ENCODE results near the gene NAGLU. TPM values are rescaled to one million over a fixed set of nuclear protein-coding genes. Genes with fewer than 3 reads are reported as not detected.

The NAGLU gene
- total and polyA plus RNA-seq, 2 donors from 2014 or later: 37.5 to 52.7 TPM

DNA sequence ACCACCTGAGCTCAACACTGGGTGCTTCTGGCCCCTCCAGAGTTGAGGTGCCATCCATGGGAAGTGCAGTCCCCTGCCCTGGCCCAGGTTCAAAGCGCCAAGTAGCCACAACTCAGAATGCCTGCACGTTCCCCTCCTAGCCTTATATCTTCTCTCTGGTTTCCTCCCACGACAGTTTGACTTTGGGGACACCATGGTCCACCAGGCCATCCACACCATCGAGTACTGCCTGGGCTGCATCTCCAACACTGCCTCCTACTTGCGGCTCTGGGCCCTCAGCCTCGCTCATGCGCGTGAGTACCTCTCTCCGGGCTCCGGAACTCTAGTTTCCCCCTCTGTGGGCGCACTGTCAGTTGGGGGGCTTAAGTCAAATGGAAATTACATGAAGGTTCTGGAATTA, 22.4 kb upstream of the NAGLU start:
- DNase-seq (no peak), FAIRE-seq (no peak)
- no peak overlapping the region for H3K9ac ChIP-seq (ENCODE audit: low read length in 3 of 3)
- H3K27ac ChIP-seq (ENCODE audit: low read depth in 2 of 2, low read length in 2 of 2): peak overlapping the region; percentile 13 to 95
- no peaks in the 10 kb centered on the region for H3K27me3 ChIP-seq (ENCODE audit: control insufficient read depth, insufficient read depth, low read length)
- H3K9me3 ChIP-seq (ENCODE audit: control insufficient read depth in 2 of 3, insufficient read depth in 1 of 3, low read length in 3 of 3): no peaks in the 10 kb centered on the region
- peaks cover 2 to 38% (median 25%) of the 10 kb centered on the region in 3 donors for H3K36me3 ChIP-seq (ENCODE audit: control insufficient read depth in 2 of 3, insufficient read depth in 3 of 3, low read length in 3 of 3)
- peaks cover 4 to 39% (median 30%) of the 10 kb centered on the region in 3 donors for H3K4me1 ChIP-seq (ENCODE audit: control insufficient read depth in 2 of 3, insufficient read depth in 2 of 3, low read depth in 1 of 3, low read length in 3 of 3)
- no peak overlapping the region for H3K4me3 ChIP-seq (ENCODE audit: low read length in 3 of 3)
- TF ChIP-seq, protein P1, sequence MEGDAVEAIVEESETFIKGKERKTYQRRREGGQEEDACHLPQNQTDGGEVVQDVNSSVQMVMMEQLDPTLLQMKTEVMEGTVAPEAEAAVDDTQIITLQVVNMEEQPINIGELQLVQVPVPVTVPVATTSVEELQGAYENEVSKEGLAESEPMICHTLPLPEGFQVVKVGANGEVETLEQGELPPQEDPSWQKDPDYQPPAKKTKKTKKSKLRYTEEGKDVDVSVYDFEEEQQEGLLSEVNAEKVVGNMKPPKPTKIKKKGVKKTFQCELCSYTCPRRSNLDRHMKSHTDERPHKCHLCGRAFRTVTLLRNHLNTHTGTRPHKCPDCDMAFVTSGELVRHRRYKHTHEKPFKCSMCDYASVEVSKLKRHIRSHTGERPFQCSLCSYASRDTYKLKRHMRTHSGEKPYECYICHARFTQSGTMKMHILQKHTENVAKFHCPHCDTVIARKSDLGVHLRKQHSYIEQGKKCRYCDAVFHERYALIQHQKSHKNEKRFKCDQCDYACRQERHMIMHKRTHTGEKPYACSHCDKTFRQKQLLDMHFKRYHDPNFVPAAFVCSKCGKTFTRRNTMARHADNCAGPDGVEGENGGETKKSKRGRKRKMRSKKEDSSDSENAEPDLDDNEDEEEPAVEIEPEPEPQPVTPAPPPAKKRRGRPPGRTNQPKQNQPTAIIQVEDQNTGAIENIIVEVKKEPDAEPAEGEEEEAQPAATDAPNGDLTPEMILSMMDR (IDR thresholded peaks at IDR 0.05; ENCODE audit: borderline replicate concordance, extremely low read depth, insufficient read depth): no peak
- intact Hi-C loops (cut with DNase I): loop anchor here (10.0 kb wide), 1 partner anchor 89 kb away; the partner anchor contains the start of gene CAVIN1

DNA sequence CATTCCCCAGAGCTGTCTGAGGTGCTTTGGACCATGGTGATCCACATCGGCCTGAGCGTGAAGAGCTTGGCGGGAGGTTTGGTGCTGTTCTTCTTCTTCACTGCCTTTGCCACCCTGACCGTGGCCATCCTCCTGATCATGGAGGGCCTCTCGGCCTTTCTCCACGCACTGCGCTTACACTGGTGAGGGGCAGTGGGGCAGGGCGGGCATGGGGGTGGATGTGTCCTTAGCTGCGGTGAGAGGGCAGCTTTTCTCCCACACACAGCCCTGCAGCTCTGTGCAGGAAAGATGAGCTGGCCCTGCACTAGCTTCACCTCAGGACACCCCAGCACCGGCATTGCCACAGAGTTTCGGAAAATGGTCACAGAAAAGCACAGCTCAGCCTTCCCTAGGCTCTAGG, 21.8 kb upstream of the NAGLU start:
- peaks cover 9 to 45% (median 36%) of the 10 kb centered on the region in 3 donors for H3K4me1 ChIP-seq (ENCODE audit: control insufficient read depth in 2 of 3, insufficient read depth in 2 of 3, low read depth in 1 of 3, low read length in 3 of 3)
- no peaks in the 10 kb centered on the region for H3K27me3 ChIP-seq (ENCODE audit: control insufficient read depth, insufficient read depth, low read length)
- DNase-seq: no peak
- peaks cover 2 to 32% (median 19%) of the 10 kb centered on the region in 3 donors for H3K36me3 ChIP-seq (ENCODE audit: control insufficient read depth in 2 of 3, insufficient read depth in 3 of 3, low read length in 3 of 3)
- no peak for FAIRE-seq
- no peak overlapping the region for H3K9ac ChIP-seq (ENCODE audit: low read length in 3 of 3)
- H3K9me3 ChIP-seq (ENCODE audit: control insufficient read depth in 2 of 3, insufficient read depth in 1 of 3, low read length in 3 of 3): no peaks in the 10 kb centered on the region
- TF ChIP-seq, protein P1 (IDR thresholded peaks at IDR 0.05; ENCODE audit: borderline replicate concordance, extremely low read depth, insufficient read depth): no peak
- intact Hi-C loops (cut with DNase I): loop anchor here (10.0 kb wide), 1 partner anchor 89 kb away; the partner anchor contains the start of gene CAVIN1
- H3K27ac ChIP-seq (ENCODE audit: low read depth in 2 of 2, low read length in 2 of 2): peak overlapping the region; percentile 33 to 95
- no peak overlapping the region for H3K4me3 ChIP-seq (ENCODE audit: low read length in 3 of 3)

DNA sequence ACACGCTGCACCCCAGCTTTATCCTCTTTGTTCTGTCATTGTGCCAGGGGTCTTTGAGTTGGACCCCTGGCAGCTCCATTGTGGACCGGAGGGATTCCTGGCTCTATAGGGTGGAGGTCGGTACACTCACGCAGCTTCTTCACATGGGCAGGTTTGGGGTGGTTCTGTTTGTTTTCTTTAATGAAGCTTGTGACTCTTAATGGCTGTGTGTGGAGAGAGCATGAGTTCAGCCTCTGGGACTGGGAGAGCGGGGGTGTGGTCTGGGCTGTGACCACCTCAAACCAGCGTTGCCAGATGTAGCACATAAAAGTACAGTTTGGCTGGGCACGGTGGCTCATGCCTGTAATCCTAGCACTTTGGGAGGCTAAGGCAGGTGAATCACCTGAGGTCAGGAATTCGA, 21.2 kb upstream of the NAGLU start:
- H3K27ac ChIP-seq (ENCODE audit: low read depth in 2 of 2, low read length in 2 of 2): peak overlapping the region; percentile 33 to 95
- intact Hi-C loops (cut with DNase I): loop anchor here (10.0 kb wide), 1 partner anchor 90 kb away; the partner anchor contains the start of gene CAVIN1
- TF ChIP-seq, protein P1 (IDR thresholded peaks at IDR 0.05; ENCODE audit: borderline replicate concordance, extremely low read depth, insufficient read depth): no peak

More for the DNA sequence above, 21.2 kb upstream of the NAGLU start:
- Histone ChIP-seq H3K4me1 (ENCODE audit: control insufficient read depth in 2 of 3, insufficient read depth in 2 of 3, low read depth in 1 of 3, low read length in 3 of 3) (peaks cover 11 to 51% (median 41%) of the 10 kb centered on the region in 3 donors), H3K9me3 (ENCODE audit: control insufficient read depth in 2 of 3, insufficient read depth in 1 of 3, low read length in 3 of 3) (no peaks in the 10 kb centered on the region), H3K4me3 (ENCODE audit: low read length in 3 of 3) (no peak overlapping the region), H3K36me3 (ENCODE audit: control insufficient read depth in 2 of 3, insufficient read depth in 3 of 3, low read length in 3 of 3) (peaks cover 2 to 26% (median 15%) of the 10 kb centered on the region in 3 donors), H3K27me3 (ENCODE audit: control insufficient read depth, insufficient read depth, low read length) (no peaks in the 10 kb centered on the region), H3K9ac (ENCODE audit: low read length in 3 of 3) (peak overlapping the region in 1 of 3 donors; percentile 13)
- FAIRE-seq: no peak
- DNase-seq: no peak

All from kidney (tissue), 14 donors.